Measurements from ENCODE around the gene HASPIN.

HASPIN gene

DNA sequence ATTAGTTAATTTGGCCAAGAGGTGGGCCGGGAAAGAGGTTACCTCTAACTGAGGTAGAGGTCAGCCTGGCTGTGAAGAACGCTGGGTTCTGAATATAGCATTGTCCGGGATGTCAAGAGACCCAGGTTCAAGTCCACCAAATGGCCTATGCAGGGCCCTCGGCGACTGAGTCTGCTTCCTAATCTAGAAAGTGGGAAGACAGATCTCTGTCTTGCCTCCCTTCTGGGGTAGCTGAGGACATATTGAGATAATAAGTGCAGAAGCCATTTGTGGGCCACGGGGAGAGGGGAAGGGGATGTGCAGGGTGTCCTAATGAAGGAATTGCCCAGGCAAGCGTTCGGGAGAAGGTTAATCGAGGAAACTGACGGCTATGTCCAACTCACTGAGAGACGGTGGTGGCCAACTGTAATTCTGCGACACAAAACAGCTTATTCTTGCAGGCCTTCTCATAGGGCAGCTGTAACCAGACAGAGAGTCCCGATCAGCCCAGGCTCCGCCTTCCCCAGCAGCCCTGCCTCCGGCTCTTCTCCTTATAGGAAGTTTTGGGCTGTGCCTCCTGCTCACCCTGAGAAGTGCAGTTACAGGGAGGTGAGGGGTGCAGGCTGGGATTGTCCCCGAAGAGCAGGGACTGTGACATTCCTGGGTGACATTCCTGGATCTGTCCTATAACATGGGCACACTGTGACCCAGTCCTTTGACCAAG, 15.9 kb downstream of the HASPIN start:
- DNase-seq = no peak

DNA sequence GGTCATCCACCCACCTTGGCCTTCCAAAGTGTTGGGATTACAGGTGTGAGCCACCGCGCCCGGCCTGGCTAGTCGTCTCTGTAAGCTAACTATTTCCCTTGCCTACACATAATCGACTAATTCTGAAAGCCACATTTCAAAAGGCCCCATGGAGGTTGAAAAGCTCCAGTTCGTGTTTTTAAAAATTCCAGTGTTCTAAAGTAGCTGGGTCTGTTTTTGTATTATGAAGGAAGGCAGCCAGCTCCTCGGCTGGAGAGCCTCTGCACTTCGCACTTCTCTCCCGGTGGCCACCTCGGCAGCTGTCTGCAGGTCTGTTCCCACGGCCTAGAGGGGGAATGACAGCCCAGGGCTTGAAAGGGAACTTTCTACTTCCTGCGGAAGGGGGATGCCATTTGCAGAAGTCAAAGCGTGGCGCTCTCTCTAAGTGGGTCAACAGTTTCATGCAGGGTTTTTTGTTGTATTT, 16.9 kb downstream of the HASPIN start:
- no peak for DNase-seq

DNA sequence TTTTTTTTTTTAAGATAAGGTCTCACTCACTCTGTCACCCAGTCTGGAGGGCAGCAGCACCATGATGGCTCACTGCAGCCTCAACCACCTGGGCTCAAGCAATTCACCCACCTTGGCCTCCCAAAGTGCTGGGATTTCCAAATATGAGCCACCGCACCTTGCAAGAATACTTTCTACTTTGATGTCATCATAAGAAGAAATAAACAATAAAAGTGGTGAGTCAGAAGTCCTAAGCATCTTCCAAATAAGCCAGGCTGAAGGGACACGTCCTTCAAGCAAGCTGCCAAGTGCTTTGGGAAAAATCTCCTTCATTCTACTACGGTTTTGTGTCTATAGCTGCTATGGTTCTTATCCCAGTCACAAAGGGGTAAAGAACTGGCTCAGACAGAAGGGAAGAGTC, 20.3 kb downstream of the HASPIN start:
- no peak for DNase-seq

DNA sequence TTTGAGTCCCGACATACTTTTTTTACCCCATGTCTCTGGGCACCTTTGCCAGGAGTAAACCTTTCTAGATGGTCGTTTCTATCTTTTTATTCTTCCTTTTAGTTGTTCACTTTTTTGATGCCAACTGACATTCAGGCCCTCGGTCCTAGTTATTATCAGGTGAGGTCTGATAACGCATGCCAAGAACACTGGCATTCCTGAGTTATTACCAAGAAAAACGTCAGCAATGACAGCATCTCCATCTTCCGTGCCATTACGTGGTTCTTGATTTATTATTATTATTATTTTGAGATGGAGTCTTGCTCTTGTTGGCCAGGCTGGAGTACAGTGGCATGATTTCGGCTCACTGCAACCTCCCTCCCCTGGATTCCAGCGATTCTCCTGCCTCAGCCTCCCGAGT, 21.4 kb downstream of the HASPIN start:
- DNase-seq = no peak

DNA sequence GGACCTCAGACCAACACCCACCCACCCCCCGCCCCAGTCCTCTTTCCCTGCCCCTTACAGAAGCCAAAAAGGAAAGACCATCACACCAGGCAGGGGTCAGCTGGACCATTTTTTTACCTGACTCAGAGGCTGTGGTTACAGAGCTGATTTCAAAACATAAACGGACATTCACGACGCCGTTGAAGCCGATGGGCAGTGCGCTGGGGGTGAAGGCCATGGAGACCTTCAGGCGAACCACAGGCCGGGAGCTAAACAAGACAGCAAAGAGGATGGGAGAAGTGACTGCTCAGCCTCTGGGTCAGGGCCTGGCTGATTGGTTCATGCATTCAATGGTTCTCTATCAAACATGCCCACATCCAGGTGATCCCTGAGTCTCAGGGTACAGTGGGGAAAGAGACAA, 24.1 kb downstream of the HASPIN start:
- no peak for DNase-seq

DNA sequence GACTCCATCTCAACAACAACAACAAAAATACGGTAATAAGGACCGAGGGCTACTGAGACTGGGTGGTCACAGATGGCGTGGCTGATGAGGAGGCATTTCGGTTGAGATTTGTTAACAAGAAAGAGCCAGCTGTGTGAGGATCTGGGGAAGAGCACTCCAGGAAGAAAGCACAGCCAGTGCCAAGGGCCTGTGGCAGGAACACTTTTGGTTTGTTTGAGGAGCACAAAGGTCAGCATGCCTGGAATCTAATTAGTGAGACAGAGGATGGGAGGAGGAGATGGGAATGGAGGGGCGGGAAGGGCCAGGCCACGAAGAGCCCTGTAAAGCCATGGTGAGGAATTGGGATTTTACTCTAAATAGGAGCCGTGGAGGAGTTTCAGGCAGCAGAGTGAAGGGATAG, 24.9 kb downstream of the HASPIN start:
- no peak for DNase-seq

DNA sequence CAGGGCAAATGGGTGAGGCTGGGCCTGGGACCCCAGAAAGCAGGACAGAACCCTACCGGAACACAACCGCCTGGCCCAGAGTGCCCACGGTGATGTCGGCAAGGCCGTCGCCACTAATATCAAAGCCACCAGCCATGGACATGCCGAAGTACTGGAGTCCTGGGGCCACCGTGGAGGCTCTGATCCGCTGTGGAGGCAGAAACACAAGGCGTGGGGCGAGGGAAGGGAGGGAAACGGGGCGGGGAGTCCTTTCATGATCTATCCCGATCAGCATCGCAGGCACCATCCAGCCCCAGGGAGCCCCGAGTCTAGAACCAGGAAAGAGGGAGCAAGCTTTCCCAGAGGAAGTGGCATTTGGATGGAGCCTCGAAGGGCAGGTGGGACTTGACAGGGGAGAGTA, 26.6 kb downstream of the HASPIN start:
- DNase-seq = no peak

DNA sequence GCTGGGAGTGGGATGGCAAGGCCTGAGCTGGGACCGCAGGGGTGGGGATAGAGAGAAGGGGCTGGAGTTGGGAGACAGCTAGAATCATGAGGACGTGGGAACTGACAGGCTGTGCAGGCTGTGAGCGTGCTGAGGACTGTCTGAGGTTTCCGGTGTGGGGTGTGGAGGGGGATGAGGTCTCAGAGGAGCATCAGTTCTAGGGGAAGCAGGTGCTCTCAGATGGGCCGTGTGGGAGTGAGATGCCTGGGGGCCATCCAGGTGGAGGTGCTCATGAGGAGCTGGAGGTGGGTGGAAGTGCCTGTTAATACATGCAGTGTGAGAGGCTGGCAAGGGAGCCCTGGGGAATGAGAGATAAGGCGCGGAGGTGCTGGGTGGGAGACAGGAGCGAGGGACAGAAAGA, 27.2 kb downstream of the HASPIN start:
- DNase-seq = no peak

DNA sequence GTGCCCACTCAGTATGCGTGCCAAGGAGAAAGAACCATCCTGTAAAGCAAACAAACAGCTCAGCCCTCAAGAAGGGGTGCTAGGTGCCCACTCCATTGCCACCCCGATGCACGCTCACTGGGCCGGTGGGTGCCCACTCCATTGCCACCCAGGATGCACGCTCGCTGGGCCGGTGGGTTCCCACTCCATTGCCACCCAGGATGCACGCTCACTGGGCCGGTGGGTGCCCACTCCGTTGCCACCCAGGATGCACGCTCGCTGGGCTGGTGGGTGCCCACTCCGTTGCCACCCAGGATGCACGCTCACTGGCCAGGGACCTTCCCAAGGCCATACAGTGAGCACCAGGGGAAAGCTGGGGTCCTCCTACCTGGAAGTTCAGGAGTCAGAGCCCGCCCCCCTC, 28.1 kb downstream of the HASPIN start:
- no peak for DNase-seq

DNA sequence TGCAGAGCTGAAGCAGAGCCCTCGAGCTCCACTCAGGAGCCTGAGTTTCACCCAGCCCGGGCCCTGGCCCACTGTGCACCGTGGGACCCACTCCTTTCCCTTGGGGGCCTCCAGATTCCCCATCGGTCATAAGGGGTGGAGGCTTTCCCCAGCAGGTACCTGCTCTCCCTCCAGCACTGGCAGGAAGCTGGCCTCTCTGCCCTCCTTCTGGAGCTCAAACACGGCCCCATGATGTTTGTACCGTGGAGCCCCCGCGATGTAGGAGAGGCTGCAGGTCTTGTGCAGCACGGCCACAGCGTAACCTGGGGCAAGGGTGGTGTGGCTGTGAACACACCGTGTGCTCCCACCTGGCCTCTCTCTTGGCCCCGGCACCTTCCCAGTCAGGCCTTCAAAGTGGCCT, 29.9 kb downstream of the HASPIN start:
- no peak for DNase-seq

DNA sequence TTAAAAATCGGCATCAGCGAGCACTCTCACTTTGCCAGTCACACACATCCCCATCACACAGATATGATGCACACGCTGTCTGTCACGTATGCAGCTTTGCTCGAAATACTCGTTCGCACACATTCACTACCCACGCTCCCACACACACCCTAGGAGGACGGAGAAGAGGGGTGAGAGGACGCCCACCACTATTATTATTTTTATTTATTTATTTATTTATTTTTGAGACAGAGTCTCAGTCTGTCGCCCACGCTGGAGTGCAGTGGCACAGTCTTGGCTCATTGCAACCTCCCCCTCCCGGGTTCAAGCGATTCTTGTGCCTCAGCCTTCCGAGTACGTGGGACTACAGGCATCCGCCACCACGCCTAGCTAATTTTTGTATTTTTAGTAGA, 30.4 kb downstream of the HASPIN start:
- no peak for DNase-seq

DNA sequence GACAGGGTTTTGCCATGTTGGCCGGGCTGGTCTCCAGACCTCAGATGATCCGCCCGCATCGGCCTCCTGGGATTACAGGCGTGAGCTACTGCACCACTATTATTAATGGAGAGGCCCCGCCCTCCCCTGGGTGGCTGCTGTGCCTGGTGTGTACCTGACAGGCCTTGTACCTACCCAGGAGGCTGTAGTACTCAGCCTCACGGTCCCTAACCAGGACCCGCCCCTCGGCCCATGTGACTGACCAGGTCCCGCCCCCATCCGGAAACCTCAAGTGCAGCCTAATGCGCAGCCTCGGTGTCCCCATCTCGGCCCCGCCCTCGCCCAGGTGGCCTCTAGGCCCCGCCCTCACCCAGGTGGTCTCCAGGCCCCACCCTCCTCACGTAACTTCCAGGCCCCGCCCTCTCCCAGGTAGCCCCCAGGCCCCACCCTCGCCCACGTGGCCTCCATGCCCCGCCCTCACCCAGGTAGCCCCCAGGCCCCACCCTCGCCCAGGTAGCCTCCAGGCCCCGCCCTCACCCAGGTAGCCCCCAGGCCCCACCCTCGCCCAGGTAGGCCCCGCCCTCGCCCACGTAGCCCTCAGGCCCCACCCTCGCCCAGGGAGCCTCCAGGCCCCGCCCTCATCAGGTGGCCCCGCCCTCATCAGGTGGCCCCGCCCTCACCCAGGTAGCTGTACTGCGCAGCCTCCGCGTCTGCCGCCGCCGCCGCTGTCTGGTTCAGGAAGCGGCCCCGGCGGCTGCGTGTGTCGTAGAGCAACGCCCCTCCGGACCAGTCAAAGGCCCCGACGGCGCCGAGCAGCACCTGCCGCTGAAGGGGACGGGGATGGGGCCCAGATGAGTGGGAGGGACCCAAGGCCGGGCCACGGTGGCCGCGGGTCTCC, 31.0 kb downstream of the HASPIN start:
- DNase-seq = no peak

DNA sequence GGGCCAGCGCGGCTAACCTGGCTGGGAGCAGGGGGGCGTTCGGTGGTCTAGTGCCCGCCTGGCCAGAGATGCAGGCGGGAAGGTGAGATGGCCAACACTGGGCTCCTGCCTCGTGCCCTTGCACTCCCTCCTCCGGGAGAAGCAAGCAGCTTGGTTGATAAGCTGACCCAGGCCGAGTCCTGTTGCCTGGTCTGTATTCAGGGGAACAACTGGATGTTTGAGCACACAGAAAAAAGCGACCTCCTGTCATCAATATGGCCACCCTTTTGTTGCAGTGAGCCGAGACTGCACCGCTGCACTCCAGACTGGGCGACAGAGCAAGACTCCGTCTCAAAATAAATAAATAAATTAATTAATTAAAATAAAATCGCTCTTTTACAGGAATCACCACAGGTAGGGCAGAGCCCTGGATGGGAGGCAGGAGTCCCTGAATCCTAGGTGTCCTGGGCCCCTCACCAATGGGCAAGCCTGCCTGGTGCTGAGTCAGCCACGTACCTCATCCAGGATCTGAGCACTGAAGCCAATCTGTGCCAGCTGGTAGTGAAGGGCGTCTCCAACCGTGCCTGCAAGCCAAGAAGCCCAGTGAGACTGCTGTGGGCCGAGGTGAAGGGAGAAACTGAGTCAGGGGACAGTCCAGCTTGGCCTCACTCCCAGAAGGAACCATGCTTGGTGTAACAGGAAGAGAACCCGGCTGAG, 31.8 kb downstream of the HASPIN start:
- no peak for DNase-seq

DNA sequence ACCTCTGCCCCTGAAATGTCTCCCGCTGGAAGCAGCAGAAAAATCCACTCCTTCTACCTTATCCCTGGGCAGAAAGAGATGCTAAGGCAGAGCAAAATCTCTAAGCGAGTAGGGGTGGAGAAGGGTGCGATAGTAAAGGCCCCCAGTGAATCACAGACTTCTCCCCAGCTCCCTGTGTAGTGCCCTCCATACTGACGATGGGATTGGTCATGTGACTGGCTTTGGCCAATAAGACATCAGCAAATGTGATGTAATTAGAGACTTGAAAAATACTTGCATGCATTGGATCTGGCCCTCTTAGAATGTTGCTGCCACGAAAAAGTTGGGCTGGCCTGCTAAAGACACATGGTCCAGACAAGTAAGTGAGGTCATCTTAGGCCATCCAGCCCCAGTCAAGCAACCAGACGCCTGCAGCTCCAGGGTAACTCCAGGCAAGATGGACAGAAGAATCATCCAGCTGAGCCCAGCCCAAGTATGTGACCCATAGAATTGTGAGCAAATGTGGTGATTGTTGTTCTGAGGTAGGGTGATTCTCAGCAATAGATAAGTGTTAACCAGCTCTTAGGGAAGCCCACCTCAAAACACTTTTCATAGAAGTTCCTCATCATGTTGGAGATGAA, 36.0 kb downstream of the HASPIN start:
- DNase-seq = no peak

DNA sequence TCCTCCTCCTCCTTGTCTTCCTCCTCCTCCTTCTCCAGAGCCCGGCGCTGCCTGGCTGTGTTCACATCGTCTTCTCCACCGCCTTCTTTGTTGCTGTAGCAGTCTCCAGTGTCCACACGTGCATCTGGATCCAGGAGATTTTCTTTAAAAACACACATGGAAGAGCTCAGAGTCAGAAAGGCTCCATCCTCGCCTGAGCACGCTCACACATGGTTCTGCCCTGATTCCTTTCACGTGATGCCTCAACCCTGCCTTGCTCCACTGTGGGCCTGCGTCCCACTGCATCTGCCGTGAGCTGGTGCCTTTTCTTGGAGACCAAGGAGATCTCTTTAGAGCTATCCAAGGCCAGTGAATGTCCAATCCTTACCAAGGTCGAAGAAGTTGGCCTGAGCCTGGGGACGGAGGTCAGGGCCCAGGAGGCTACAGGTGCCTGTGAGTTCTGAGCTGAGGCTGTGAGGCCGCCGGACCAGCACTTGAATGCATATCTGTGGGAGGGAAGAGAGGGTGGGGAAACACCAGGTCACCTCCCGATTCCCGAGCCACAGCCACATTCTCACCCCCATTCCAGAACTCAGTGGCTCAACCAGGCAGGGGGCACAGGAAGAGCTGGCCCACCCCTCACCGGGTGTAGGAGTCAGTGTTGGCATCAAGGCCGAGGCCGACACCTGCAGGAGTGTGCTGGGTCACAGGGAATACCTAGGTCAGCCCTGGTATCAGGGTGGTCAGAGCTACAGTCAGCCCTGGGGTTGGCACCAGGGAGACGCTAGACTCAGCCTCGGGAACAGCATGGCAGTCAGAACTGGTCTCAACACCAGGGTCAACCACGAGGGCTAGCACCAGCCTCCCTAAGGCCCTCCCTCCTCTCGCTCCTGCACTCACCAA, 37.6 kb downstream of the HASPIN start:
- no peak for DNase-seq

DNA sequence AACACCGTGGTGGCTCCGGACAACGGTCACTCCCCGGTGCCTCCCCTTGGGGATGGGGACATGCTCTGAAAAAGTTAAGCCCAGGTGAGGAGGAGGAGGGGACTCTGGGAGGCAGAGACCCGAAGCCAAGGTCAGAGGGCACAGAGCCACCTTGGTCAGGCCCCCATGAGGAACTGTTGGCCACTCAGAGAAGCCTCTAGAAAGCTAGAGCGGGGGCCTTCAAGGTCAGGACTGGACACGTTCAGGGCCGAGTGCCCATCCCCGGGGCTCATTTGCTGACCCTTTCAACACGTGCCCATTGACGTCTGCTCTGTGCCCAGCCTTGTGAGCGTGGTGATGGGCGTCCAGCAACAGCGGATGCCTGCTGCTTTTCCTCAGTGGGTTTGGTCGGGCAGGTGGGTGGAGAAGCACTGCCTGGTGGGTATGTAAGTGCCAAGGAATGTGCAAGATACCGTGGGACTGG, 38.2 kb downstream of the HASPIN start:
- no peak for DNase-seq

DNA sequence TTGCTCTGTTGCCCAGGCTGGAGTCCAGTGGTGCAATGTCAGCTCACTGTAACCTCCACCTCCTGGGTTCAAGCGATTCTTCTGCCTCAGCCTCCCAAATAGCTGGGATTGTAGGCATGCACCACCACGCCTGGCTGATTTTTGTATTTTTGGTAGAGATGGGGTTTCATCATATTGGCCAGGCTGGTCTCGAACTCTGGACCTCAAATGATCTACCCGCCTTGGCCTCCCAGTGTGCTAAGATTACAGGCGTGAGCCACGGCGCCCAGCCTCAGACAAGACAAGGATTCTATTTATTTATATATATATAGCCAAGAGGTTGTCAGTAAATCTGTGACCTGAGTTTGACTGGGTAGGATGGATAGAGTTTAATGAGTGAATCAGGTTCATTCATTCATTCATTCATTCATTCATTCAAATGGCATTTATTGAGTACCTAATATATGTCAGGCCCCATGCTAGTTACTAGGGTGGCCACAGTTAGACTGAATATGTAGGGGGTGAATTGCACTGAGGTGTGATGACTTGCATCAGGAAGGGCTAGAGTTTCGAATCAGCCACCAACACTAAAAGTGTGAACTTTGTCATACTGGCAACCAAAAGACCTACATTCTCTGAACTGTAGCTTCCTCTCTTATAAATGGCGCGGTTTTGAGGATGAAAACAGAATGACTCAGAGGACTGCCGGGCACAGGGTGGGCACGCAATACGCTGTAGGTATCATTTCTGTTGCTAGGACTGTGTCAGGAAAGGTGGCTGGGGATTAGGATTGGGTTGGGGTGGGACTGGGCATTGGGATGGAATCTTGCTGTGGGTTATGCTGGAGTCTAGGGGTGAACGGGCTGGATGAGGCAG, 39.4 kb downstream of the HASPIN start:
- no peak for DNase-seq

DNA sequence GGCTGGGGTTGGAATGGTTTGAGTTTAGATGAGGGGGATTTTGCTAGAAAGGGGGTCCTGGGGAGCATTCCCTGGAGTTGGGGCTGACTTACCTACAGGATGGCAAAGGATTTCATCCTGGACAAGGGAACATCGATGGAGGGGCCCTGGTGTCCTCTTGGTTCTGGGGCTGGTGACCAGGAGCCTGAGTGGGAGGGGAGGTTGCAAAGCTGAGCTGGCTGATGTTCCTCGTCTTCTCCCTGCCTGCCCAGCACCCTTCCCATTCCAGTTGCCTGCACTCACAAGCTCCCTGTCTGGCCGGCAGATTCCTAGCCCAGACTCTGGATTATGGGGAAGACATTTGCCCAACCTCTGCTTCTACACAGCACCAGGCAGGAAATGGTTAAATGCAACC, 40.1 kb downstream of the HASPIN start:
- no peak for DNase-seq

DNA sequence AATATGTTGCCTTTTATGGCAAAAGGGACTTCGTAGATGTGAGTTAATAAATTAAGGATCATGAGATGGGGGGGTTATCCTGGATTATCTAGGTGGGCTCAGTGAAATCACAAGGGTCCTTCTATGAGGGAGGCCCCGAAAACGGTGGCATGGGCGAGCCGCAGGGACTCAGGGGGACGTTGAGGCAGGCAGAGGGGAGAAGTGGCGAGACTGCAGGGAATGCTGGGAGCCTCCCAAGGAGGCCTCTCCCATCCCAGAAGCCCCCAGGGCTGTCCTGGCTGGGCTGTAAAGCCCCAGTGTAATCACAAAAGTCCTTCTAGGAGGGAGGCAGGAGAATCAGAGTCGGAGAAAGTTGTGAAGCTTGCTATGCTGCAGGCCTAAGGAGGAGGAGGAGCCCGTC, 42.3 kb downstream of the HASPIN start:
- DNase-seq = no peak

DNA sequence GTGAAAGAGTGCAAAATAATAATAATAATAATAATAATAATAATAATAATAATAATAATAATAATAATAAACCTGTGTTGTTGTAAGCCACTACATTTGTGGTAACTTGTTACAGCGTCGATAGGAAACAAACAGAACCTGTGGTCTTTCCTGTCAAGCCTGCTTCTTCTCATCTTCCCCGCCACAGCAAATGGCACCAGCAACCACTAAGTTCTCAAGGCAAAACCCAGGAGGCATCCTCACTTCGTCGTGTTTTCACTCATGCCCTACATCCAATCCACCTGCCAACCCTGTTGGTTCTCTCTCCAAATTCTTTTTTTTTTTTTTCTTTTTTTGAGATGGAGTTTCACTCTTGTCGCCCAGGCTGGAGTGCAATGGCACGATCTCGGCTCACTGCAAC, 43.1 kb downstream of the HASPIN start:
- DNase-seq = no peak

DNA sequence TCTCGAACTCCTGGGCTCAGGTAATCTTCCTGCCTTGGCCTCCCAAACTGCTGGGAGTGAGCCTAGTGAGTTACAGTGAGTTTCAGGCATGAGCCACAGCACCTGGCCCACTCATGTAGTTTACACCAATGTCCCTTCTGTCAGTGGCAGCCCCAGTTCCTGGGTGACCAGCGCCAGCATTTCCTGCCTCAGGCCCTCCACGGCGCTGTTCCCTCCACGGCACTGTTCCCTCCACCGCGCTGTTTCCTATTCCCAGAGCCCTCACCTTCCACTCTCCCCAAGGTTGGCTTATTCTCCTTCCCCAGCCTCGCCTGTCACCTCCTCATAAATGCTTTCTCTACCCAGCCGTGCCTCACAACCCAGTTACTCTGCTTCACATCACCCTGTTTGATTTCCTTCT, 44.6 kb downstream of the HASPIN start:
- DNase-seq = no peak
